RKO (cell line): ENCODE measurements around the gene SMIM22.
"Not testable (repeated sequence)": the region's sequence is repeated elsewhere in the genome, so short reads cannot be mapped to it uniquely, and the experiment has no call there.

Experiments used
- DNase-seq: peaks from one replicate; pipeline ENCODE4 v3.0.0-alpha.2; 2016; ENCODE audit warnings: low spot score

The SMIM22 gene

DNA sequence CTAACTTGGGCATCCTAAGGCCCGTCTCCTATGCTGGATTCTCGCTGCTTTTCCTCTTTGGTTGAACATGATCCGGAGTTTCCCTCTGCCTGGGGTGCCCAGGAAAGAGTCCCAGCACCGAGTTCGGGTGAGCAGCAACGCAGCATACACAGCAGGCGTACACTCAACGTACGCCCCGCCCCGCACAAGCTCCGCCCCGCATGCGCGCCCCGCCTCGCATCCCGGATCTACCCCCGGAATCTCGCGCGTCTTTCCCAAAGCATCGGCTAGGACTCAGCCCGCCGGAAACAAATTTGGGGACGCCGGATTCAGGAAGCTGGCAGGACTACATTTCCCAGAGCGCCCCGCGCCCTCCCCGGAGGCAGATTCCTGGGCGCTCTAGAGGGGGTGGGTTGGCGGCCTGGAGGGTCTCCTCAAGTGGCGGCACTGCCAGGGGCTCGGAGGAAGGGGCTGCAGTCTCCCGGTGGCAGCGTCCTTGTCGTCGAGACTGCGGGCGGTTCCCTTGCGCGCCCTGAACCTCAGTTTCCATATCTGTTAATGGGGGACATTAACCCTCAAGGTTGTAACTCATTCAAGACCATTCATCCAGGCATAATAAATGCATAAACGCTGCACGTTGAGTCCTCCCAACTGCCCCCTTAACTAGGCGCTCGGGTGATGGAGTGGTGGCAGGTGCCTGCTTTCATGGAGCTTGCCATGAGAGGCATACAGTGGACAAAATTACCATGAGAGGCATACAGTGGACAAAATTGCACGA is 26.4 kb upstream of the SMIM22 start:
- peak; percentile 96 for DNase-seq

DNA sequence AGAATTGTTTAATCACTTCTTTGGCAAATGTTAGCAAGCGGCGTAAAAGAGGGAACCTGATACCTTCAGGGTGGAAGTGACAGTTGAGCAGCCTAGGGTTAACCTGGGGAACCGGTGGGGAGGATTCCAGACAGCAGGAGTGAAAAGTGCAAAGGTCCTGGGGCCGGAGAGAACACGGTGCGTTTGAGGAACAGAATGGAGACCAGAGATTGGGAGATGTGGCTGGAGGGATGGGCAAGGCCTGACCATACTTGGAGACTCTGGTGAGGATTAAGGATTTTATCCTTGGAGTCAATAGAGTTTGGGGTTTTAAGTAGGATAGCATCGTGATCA is 25.9 kb upstream of the SMIM22 start:
- DNase-seq, result no peak

DNA sequence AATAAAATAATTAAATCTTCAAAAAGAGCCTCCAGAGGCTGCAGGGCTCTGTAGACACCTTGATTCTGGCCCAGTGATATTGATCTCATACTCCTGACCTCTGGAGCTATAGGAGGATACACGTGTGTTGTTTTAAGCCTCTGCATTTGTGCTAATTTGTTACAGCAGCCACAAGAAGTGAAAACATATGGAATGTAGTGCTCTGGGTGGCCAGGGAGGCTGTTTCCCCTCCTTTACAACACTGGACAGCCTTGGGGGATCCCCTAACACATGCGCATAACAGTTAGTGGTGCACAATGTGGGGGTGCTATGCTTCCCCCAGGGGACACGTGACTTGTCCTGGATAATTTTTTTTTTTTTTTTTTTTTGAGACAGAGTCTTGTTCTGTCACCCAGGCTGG is 23.5 kb upstream of the SMIM22 start:
- DNase-seq, result no peak

DNA sequence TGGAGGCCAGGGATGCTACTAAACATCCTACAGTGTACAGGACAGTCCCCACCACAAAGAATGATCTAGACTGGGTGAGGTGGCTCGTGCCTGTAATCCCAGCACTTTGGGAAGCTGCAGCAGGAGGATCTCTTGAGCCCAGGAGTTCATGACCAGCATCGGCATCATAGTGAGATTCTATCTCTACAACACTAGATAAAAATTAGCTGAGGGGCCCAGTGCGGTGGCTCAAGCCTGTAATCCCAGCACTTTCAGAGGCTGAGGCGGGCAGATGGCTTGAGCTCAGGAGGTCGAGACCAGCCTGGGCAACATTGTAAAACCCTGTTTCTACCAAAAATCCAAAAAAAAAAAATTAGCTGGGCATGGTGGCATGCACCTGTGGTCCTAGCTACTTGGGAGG is 22.8 kb upstream of the SMIM22 start:
- no peak for DNase-seq

DNA sequence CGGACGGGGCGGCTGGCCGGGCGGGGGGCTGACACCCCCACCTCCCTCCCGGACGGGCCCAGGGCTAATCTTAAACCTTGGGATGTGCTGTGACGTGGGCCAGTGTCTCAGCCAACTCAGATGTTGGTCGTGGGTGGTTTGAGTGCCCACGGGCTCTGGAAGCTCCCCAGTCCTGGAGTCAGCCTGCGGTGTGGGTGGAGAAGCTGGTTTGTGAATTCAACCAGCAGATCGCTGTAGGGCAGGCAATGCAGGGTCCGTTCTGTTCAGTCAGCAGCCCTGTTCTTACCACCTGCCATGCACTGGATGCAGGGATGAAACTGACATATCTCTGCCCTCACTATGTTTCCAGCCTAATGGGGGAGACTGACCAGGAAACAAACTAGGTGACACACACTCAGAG is 20.2 kb upstream of the SMIM22 start:
- DNase-seq, result no peak

DNA sequence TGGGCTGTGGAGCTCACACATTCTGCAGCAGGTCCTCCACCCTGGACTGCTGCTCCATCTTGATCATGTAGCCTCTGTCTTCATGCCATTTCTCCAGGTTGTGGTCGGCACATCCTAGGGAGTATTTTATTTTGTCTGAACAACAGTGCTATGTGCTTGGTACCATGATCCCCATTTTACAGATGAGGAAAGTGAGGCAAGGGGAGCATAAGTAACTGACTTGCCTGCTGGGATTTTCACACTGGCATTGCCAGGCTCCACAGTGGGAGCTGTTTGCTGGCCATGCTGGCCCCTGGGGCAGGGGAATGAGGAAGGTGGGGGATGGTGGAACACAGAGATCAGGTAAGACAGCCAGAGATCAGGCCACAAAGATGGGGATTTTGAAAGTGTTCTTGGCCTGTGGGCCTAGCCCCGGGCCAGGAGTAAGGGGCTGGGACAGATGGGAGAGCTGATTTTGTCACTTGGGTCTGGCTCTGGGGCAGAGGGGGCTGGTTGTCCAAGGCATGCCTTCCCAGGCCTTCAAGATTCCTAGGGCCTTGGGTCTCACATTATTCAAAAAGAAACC is 18.9 kb upstream of the SMIM22 start:
- DNase-seq, result no peak

DNA sequence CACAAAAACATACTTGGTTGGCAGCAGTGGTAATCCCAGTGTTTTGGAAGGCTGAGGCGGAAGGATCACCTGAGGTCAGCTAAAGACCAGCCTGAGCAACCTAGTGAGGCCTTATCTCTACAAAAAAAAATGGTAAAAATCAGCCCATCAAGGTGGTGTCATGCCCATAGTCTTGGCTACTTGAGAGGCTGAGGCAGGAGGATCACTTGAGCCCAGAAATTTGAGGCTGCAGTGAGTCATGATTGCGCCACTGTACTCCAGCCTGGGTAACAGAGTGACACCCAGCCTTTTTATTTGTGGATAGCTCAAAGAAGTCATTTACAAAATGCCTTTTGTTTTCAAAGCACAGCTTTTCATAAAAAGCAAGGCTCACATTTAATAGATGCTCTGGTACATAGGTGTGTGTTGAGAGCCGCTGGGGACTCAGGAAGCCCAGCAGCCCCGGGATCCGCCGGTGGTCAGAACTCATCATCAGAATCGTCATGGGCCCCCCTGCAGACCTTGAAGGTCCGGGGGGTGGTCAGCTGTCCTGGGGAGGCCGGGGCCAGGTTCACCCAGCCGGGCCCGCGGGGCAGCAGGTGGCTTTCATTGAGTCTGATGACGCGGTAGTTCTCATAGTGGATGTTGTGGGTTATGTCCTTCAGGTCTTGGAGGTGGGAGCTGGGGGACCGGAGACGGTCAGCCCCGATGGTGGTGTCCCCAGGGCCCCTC is 17.7 kb upstream of the SMIM22 start:
- no peak for DNase-seq

DNA sequence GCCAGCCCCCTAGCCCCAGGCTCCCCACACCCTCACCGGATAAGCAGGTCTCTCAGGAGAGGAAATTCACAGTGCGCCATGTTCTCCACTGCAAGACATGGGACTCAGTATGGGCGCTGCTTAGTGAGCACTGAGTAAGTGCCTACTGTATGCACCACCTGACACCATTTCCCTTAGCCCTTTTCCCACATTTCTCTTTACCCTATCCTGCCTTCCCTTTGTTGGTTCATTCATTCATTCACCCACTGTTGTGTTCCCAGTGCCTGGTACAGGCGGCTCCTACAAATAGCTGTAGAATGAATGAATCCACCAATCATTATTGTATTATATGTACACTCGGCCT is 17.1 kb upstream of the SMIM22 start:
- DNase-seq, result no peak

DNA sequence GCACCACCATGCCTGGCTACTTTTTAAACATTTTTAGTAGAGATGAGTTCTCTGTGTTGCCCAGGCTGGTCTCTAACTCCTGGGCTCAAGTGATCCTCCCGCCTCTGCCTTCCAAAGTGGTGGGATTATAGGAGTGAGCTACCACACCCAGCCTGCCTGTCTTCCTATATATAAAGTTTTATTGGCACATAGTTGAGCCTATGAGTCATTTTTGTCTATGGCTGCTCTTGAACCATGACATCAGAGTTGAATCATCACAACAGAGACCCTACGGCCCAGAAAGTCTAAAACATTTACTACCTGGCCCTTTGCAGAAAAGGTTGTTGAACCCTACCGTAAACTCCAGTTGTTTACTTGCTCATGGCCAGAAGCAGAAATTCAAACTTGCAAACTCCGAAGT is 14.9 kb upstream of the SMIM22 start:
- DNase-seq, result peak; percentile 49

DNA sequence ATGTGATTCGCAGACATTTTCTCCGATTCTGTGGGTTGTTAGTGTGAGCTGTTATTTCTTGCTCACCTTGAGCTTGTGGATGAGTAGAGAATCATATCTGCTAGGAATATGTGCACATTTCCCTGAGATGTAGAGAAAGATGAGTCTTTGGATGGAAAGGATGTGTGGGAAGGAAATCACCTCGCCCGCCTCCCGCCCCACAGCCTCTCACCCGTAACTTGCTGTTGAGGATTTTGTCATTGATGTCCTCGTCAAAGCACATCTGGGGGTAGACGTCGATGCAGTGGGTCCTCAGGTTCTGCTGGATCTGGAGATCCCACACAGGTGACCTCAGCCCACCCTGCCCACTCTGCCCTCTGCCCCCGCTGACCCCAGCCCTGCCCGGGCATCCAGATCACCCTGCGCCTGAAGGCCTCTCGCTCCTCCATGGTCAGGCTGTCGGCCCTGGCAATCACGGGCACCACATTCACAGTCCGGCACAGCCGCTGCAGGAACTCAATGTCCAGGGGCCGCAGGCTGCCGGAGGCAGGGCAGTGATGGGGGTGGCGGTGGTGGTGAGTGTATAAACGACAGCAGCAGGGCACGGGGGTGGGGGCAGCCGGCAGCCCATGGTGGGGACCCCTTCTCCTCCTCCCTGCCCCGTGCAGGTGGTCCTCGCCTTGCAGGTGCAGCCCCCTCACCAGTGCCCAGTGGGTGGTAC is 11.8 kb upstream of the SMIM22 start:
- no peak for DNase-seq

DNA sequence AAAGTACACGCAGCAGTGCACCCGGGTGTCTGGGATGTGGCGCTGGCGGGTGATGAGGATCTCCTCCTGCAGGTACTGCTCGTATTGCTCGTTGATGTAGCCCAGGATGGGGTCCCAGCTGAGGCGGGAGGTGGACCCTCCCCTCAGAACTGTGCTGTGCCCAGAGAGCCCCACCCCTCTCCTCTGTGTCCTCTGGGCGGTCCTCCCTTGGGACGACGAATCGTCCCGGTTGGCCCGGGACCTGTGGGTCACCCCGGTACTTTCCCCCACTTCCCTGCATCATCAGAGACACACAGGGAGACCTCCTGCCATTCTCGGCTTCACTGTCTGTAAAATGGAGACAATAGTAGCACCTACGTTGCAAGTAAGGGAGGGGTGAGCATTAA is 11.2 kb upstream of the SMIM22 start:
- DNase-seq, result no peak

DNA sequence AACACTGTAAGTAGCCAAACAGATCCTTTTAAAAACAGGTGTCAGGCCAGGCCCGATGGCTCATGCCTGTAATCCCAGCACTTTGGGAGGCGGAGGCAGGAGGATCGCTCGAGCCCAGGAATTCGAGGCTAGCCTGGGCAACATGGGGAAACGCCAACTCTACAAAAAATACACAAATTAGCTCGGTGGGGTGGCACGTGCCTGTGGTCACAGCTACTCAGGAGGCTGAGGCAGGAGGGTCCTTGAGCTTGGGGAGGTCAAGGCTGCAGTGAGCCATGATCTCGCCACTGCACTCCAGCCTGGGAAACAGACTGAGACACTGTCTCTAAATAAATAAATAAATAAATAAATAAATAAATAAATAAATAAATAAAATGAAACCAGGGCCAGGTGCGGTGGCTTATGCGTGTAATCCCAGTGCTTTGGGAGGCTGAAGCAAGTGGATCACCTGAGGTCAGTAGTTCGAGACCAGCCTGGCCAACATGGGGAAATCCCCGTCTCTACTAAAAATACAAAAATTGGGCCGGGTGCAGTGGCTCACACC is 10.7 kb upstream of the SMIM22 start:
- not testable (repeated sequence) for DNase-seq

DNA sequence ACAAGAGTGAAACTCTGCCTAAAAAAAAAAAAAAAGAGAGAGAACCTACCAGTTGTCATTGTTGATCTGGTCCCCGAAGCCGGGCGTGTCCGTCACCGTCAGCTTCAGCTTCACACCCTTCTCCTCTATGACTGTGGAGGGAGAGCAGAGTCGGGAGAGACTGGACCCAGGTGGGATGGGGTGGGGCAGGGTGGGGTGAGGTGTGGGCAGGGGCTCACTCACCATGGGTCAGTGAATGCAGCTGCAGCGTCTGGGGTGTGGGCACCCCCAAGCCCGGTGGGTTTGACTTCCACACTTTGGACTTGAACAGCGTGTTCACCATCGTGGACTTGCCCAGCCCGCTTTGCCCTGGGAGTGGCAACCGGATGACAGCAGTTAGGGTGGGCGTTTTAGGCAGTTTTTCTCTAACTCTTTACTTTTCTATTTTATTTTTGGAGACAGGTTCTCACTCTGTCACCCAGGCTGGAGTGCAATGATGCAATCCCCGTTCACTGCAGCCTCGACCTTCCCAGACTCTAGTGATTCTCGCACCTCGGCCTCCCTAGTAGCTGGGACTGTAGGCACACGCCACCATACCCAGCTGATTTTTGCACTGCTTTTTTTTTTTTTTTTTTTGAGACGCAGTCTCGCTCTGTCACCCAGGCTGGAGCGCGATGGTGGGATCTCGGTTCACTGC is 9.3 kb upstream of the SMIM22 start:
- DNase-seq, result no peak

DNA sequence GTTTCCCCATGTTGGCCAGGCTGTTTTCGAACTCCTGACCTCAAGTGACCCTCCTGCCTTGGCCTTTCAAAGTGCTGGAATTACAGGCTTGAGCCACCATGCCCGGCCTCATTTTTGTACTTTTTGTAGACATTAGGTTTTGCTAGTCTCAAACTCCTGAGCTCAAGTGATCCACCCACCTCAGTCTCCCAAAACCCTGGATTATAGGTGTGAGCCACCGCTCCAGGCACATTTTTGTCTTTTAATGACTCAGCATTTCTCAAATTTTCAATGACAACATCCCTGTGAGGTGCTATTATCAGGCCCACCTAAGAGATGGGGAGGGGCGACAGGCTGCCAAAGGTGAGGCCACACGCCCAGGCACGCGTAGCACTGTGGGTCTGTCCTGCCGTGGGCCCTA is 8.1 kb upstream of the SMIM22 start:
- no peak for DNase-seq

DNA sequence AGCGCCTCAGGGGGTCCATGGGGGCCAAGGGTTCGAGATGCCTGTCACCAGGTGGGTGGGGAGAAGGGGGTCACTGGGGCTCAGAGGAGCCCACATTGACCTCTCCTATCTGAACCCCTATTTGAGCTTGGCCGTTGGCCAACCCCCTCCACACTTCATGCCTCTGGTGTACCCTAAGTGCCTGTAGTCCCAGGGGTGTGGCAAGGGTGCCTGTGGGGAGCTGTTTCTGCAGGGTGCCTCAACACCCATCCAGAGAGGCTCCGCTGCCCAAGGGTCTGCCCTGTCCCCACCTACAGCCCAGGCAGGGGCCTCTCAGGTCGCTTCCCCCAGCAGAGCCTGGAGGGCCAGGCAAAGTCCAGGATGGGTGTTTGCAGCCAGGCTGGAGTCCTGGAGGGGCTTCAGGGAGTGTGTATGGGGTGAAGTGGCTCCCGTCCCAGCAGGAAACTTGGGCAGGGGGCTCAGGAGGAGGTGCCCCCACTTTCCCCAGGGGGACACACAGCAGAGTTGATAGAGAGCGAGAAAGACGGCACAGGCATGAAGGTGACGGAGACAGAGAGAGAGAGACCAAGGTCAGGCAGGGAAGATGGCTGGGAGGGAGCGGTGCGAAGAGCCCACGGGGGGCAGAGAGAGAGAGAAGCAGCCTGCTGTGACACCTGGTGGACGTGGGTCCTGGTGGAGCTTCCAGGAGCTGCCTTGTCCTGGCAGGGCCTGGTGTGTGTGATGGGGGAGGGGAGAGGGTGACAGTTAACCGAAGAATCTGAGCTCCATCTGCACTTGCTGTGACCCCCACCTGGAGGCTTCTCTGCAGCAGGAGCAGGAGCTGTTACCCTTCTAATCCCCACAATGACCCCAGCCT is 7.3 kb upstream of the SMIM22 start, which contains the start of gene SEPTIN12:
Gene SEPTIN12 (minus strand): TSS at position 719 of the 856 bp plus-strand sequence. CDS start 700 bp downstream, at position 19.
- no peak for DNase-seq

DNA sequence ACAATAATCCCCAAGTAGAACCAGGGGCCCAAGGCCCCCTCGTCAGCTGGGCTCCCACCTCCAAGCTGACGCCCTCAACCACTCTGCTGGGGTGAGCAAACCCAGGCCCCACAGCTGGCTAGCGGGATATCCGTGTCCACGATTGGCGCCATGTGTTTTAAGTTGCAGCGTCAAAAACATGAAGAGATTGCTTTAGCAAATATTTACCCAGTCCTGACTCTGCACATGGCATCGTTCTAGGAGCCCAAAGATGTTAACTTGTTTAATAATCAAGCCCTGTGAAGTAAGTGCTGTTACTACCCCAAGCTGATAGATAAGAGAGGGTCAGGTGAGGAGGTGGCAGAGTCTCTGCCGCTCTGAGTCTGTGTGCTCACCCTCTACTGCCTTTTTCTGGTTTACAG is 6.7 kb upstream of the SMIM22 start:
- no peak for DNase-seq

DNA sequence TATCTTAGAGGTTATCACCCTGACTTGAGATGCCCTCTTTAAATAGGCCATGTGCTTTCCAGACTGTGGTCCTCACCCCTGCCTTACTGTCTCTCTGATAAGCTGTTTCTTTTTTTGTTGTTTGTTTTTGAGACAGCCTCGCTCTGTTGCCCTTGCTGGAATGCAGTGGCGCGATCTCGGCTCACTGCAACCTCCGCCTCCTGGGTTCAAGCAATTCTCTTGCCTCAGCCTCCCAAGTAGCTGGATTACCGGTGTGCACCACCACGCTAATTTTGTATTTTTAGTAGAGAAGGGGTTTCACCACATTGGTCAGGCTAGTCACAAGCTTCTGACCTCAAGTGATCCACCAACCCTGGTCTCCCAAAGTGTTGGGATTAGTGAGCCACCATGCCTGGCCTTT is 6.3 kb upstream of the SMIM22 start:
- no peak for DNase-seq

DNA sequence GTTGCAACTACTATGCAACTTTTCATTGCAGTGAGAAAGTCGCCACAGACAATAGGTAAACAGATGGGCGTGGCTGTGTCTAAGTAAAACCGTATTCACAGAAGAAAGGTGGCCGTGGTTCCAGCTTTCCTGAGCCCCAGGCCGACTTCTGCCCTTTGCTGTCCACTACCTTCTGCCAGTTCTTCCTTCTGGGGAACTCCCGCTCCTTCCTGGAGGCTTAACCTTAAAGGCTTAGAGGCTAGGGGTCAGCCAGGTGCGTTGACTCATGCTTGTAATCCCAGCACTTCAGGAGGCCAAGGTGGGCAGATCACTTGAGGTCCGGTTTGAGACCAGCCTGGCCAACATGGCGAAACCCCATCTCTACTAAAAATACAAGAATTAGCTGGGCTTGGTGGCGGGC is 4.9 kb upstream of the SMIM22 start:
- DNase-seq, result no peak

DNA sequence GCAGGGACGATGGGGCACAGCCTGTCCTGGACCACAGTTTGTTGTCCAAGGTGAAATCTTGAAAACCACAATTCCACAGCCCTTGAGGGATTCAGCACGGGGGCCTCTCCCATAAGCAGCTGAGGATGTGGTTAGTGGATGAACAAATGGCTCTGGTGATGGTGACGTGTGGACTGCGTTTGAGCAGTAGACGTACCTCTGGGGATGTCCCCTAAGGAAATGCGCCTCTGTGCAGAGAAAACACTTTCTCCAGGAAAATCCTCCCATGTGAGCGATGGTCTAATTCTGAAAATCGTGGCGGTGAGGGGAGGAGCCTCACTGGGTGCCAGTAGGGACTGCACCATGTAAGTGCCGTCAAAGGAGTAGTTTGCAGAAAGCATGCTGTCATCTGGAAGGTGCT is 4.3 kb upstream of the SMIM22 start:
- no peak for DNase-seq

DNA sequence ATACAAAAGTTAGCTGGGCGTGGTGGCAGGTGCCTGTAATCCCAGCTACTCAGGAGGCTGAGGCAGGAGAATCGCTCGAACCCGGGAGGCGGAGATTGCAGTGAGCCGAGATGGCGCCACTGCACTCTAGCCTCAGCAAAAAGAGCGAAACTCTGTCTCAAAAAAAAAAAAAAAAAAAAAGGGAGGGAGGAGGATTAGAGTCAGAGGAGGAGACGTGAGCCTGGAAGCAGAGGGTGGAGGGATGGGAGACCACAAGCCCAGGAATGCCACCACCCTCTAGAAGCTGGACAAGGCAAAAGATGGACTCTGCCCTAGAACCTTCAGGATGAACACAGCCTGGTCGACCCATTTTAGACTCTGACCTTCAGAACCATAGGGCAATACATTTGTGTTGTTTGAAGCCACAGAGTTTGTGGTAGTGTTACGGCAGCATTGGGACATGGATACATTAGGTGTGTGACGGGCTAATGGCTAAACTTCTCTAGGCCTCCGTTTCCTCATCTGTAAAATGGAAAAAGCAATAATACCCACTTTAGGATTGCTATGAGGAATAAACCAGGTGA is 2.1 kb upstream of the SMIM22 start:
- DNase-seq, result no peak
